Endothelial cell of umbilical vein (primary cell): ENCODE measurements around the gene IFNA10.
"Not testable (repeated sequence)": the region's sequence is repeated elsewhere in the genome, so short reads cannot be mapped to it uniquely, and the experiment has no call there.

Experiments used
- CTCF ChIP-seq, 2 donors: IDR thresholded peaks; 1 replicate in 1 of 2; 2 replicates in 1 of 2; pipeline ENCODE4 v1.5.1; 2011; ENCODE audit warnings: low read length in 2 of 2, mild to moderate bottlenecking in 2 of 2, moderate library complexity in 2 of 2, control low read depth in 1 of 2, inconsistent platforms in 1 of 2, low read depth in 1 of 2; ENCODE audit not compliant: insufficient read depth in 1 of 2; ENCODE audit errors: extremely low read depth in 1 of 2
- EZH2 ChIP-seq: IDR thresholded peaks from 2 replicates; pipeline ENCODE4 v1.6.1; 2012; ENCODE audit warnings: borderline replicate concordance, low read depth, mild to moderate bottlenecking, moderate library complexity, low read length, inconsistent platforms; ENCODE audit not compliant: severe bottlenecking
- FOS ChIP-seq: IDR thresholded peaks from 2 replicates; pipeline ENCODE4 v1.6.1; 2011; ENCODE audit warnings: mild to moderate bottlenecking, low read length, moderate library complexity, borderline replicate concordance; ENCODE audit not compliant: insufficient read depth
- GATA2 ChIP-seq: IDR thresholded peaks from 2 replicates; pipeline ENCODE4 v1.7.0; 2011; ENCODE audit warnings: low read depth, mild to moderate bottlenecking, moderate library complexity, mixed read lengths, low read length; ENCODE audit not compliant: insufficient read length, insufficient read depth
- JUN ChIP-seq: IDR thresholded peaks from 2 replicates; pipeline ENCODE4 v1.6.1; 2011; ENCODE audit warnings: borderline replicate concordance, low read depth; ENCODE audit not compliant: insufficient read length, insufficient read depth
- MAX ChIP-seq: IDR thresholded peaks from 2 replicates; pipeline ENCODE4 v1.6.1; 2011; ENCODE audit not compliant: insufficient read depth, insufficient read length
- MYC ChIP-seq: IDR thresholded peaks from one replicate; pipeline ENCODE4 v1.6.1; 2011; ENCODE audit warnings: mild to moderate bottlenecking, low read depth, low read length
- POLR2A ChIP-seq: IDR thresholded peaks from 2 replicates; pipeline ENCODE4 v1.6.1; 2012; ENCODE audit warnings: low read depth, mild to moderate bottlenecking, control low read depth, low read length
- POLR2AphosphoS5 ChIP-seq: IDR thresholded peaks from 2 replicates; pipeline ENCODE4 v1.6.1; 2012; ENCODE audit warnings: low read depth, mild to moderate bottlenecking, control low read depth, low read length, moderate library complexity; ENCODE audit not compliant: insufficient read depth

GRCh38 chr9:21213411-21214326 lies 6.7 kb upstream of the IFNA10 start:
- peak; percentile 30 to 46 for TF ChIP-seq CTCF (IDR thresholded peaks at IDR 0.05; ENCODE audit: extremely low read depth in 1 of 2, insufficient read depth in 1 of 2, low read depth in 1 of 2, low read length in 2 of 2)
- not testable (repeated sequence) for TF ChIP-seq POLR2A, GATA2, POLR2AphosphoS5, EZH2, MYC, MAX, JUN, FOS
